HEK293 (cell line): ENCODE results near the gene FOXP1.

Experiments
- SP2 ChIP-seq: fragments of 450-650 bp; formaldehyde crosslinking; IDR thresholded peaks from 2 replicates; pipeline ENCODE4 v1.5.1; 2016; ENCODE audit warnings: missing biosample characterization, missing genetic modification characterization
- ZNF501 ChIP-seq: fragments of 450-650 bp; formaldehyde crosslinking; IDR thresholded peaks from 2 replicates; pipeline ENCODE4 v1.5.1; 2016; ENCODE audit warnings: missing biosample characterization, missing genetic modification characterization
- ZNF837 ChIP-seq: fragments of 450-650 bp; formaldehyde crosslinking; IDR thresholded peaks from 2 replicates; pipeline ENCODE4 v1.5.1; 2016; ENCODE audit warnings: missing biosample characterization, missing genetic modification characterization
- TF ChIP-seq, protein P1 (sequence below): fragments of 450-650 bp; formaldehyde crosslinking; IDR thresholded peaks from 2 replicates; pipeline ENCODE4 v1.5.1; 2016; ENCODE audit warnings: missing biosample characterization, missing genetic modification characterization, low read depth
- TF ChIP-seq, protein P2 (sequence below): fragments of 450-650 bp; formaldehyde crosslinking; IDR thresholded peaks from 2 replicates; pipeline ENCODE4 v1.5.1; 2016; ENCODE audit warnings: missing biosample characterization, missing genetic modification characterization, borderline replicate concordance

DNA sequence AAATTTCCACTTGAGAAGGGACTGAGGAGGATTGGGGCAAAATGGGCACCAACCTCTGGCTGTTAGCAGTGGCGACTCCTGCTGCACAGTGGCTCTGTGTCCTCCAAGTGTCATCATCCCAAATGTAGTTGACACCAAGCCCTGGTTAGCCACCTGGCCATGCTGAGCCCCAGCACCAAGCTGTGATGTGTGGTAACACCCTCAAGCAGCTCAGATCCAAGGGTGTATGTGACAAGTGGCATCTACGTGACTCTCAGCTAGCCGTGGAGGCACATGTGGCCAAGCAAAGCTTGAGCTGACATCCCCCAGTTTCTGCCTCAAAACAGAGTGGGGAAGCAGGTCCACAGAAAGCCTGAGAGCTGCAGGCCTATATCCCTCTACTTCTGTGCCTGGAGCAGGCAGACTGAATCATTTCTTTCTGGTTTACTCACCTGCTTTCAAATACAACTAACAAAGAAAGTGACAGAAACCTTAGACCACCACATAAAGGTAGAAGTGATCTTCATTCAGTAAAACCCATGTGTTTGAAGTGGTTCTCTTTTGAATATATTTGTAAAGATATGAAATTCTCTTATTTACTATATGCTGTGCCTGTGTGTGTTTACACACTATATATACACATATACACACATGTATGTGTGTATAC lies 40.0 kb downstream of the FOXP1 start:
- TF ChIP-seq, protein P1, sequence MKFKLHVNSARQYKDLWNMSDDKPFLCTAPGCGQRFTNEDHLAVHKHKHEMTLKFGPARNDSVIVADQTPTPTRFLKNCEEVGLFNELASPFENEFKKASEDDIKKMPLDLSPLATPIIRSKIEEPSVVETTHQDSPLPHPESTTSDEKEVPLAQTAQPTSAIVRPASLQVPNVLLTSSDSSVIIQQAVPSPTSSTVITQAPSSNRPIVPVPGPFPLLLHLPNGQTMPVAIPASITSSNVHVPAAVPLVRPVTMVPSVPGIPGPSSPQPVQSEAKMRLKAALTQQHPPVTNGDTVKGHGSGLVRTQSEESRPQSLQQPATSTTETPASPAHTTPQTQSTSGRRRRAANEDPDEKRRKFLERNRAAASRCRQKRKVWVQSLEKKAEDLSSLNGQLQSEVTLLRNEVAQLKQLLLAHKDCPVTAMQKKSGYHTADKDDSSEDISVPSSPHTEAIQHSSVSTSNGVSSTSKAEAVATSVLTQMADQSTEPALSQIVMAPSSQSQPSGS: no peak
- TF ChIP-seq, protein P2, sequence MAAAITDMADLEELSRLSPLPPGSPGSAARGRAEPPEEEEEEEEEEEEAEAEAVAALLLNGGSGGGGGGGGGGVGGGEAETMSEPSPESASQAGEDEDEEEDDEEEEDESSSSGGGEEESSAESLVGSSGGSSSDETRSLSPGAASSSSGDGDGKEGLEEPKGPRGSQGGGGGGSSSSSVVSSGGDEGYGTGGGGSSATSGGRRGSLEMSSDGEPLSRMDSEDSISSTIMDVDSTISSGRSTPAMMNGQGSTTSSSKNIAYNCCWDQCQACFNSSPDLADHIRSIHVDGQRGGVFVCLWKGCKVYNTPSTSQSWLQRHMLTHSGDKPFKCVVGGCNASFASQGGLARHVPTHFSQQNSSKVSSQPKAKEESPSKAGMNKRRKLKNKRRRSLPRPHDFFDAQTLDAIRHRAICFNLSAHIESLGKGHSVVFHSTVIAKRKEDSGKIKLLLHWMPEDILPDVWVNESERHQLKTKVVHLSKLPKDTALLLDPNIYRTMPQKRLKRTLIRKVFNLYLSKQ (tag by site-specific recombination): no peak
- TF ChIP-seq SP2 (tag by site-specific recombination) (no peak), ZNF837 (tag by site-specific recombination) (no peak), ZNF501 (tag by site-specific recombination) (no peak)
